Upper lobe of right lung (tissue), 1 donor: ENCODE measurements around the gene CTNS. TPM values are rescaled to one million over a fixed set of nuclear protein-coding genes. Genes with fewer than 3 reads are reported as not detected.
A peak's percentile ranks its signal among the peaks of the same experiment; 100 is the strongest.

ENCODE experiments used
- ATAC-seq: fragments of 200-7000 bp; cut with Tn5 transposase; one replicate; pipeline ENCODE4 v1.9.1; 2020; ENCODE audit warnings: mild to moderate bottlenecking, moderate library complexity
- DNase-seq: peaks from one replicate; pipeline ENCODE4 v3.0.0-alpha.2; 2020
- H3K27ac ChIP-seq: fragments of 200-600 bp; one replicate; pipeline ENCODE4 v1.8.0; 2022
- H3K27me3 ChIP-seq: fragments of 200-600 bp; one replicate; pipeline ENCODE4 v1.8.0; 2022; ENCODE audit warnings: mild to moderate bottlenecking
- H3K36me3 ChIP-seq: fragments of 200-600 bp; one replicate; pipeline ENCODE4 v1.8.0; 2022
- H3K4me1 ChIP-seq: fragments of 200-600 bp; one replicate; pipeline ENCODE4 v1.8.0; 2022
- H3K4me3 ChIP-seq: fragments of 200-600 bp; one replicate; pipeline ENCODE4 v1.8.0; 2022; ENCODE audit warnings: mild to moderate bottlenecking
- H3K9me3 ChIP-seq: fragments of 200-600 bp; one replicate; pipeline ENCODE4 v1.8.0; 2022
- CTCF ChIP-seq: fragments of 200-600 bp; IDR thresholded peaks from one replicate; pipeline ENCODE4 v1.8.0; 2022; ENCODE audit warnings: antibody characterized with exemption
- intact Hi-C: fragments of 100-400 bp; cut with DNase I; formaldehyde crosslinking; loops from one replicate; pipeline ENCODE4 v1.11.0; 2022
- total RNA-seq: library from RNA; stranded (reverse); fragmentation: NEBNext Ultra II Directional; extraction: Animal tissue kit (Norgen Biotek cat#: 25700); gene quantifications from one replicate; pipeline ENCODE4 v1.2.1, GENCODE V29; 2021
- donor health status: DM: no; HTN: yes; CAD: no; lungs with severe emphysema.

The CTNS gene
- total RNA-seq, 1 donor from 2014 or later, result 23.3 TPM

GRCh38 chr17:3668279-3669084, 31.9 kb downstream of the CTNS start, which contains the start of the genes EMC6 and TAX1BP3:
Gene EMC6, plus strand, starts transcription at chr17:3668812. Its CDS starts 335 bp downstream, at chr17:3669147.
Gene TAX1BP3, minus strand, starts transcription at chr17:3668578. Its CDS starts 52 bp downstream, at chr17:3668526.
- H3K9me3 ChIP-seq, result no peaks in the 10 kb centered on the region
- peak within 1 kb of the TSS; percentile 95 for H3K27ac ChIP-seq
- peak; percentile 100 for DNase-seq
- ATAC-seq, result peak; percentile 94
- TF ChIP-seq CTCF, result no peak
- intact Hi-C loops, result no loop called here
- H3K27me3 ChIP-seq, result no peaks in the 10 kb centered on the region
- H3K4me1 ChIP-seq, result peaks cover 29% of the 10 kb centered on the region
- H3K4me3 ChIP-seq, result peak within 1 kb of the TSS; percentile 88
- peaks cover 22% of the 10 kb centered on the region for H3K36me3 ChIP-seq

- Histone ChIP-seq H3K4me3 (peak overlapping the region; percentile 88), H3K27ac (peak overlapping the region; percentile 95), H3K27me3 (no peaks in the 10 kb centered on the region), H3K4me1 (peaks cover 29% of the 10 kb centered on the region), H3K9me3 (no peaks in the 10 kb centered on the region), H3K36me3 (peaks cover 17% of the 10 kb centered on the region)
- intact Hi-C loops, result no loop called here
- no peak for TF ChIP-seq CTCF
- ATAC-seq (no peak), DNase-seq (no peak)
These were observed 32.5 kb downstream of the CTNS start for GRCh38 chr17:3669085-3669347.

GRCh38 chr17:3669548-3669947, 33.0 kb downstream of the CTNS start:
- Histone ChIP-seq H3K4me3 (peak overlapping the region; percentile 88), H3K27me3 (no peaks in the 10 kb centered on the region), H3K27ac (no peak overlapping the region), H3K9me3 (no peaks in the 10 kb centered on the region), H3K36me3 (peaks cover 12% of the 10 kb centered on the region), H3K4me1 (peaks cover 29% of the 10 kb centered on the region)
- intact Hi-C loops, result no loop called here
- no peak for DNase-seq
- TF ChIP-seq CTCF, result no peak
- ATAC-seq, result no peak

GRCh38 chr17:3672571-3672970, 36.0 kb downstream of the CTNS start:
- no peak for ATAC-seq
- intact Hi-C loops, result no loop called here
- DNase-seq, result no peak
- no peak for TF ChIP-seq CTCF
- H3K36me3 ChIP-seq, result peaks cover 7% of the 10 kb centered on the region
- peaks cover 13% of the 10 kb centered on the region for H3K4me1 ChIP-seq
- no peaks in the 10 kb centered on the region for H3K9me3 ChIP-seq
- no peak overlapping the region for H3K27ac ChIP-seq
- no peak overlapping the region for H3K4me3 ChIP-seq
- no peaks in the 10 kb centered on the region for H3K27me3 ChIP-seq

- no peak for DNase-seq
- intact Hi-C loops, result no loop called here
These were observed 39.3 kb downstream of the CTNS start for GRCh38 chr17:3675886-3676285.

More at GRCh38 chr17:3675886-3676285, 39.3 kb downstream of the CTNS start:
- H3K4me3 ChIP-seq, result no peak overlapping the region
- no peaks in the 10 kb centered on the region for H3K4me1 ChIP-seq
- no peak for TF ChIP-seq CTCF
- H3K9me3 ChIP-seq, result no peaks in the 10 kb centered on the region
- ATAC-seq, result no peak
- no peaks in the 10 kb centered on the region for H3K36me3 ChIP-seq
- no peak overlapping the region for H3K27ac ChIP-seq
- no peaks in the 10 kb centered on the region for H3K27me3 ChIP-seq
